ENCODE results near the gene SRPK3.

Gene SRPK3

DNA sequence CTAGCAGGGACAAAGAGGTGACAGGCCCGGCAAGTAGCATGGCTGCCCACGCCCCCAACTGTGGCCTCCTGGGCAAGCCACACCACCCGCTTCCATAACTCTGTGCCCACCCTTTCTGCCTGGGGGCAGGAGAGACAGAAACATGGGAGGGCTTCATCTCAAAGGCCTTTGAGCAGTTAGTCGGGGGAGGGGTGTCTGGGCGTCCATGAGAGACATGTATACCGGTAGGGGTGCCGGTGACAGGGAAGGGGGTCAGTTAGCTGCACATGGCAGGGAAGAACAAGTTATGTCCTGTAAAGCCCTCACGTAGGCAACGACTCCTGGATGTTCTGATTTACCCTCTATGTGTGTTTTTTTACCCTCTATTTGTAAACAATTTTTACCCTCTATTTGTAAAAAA lies 40.2 kb downstream of the SRPK3 start:
- TF ChIP-seq, protein P1, sequence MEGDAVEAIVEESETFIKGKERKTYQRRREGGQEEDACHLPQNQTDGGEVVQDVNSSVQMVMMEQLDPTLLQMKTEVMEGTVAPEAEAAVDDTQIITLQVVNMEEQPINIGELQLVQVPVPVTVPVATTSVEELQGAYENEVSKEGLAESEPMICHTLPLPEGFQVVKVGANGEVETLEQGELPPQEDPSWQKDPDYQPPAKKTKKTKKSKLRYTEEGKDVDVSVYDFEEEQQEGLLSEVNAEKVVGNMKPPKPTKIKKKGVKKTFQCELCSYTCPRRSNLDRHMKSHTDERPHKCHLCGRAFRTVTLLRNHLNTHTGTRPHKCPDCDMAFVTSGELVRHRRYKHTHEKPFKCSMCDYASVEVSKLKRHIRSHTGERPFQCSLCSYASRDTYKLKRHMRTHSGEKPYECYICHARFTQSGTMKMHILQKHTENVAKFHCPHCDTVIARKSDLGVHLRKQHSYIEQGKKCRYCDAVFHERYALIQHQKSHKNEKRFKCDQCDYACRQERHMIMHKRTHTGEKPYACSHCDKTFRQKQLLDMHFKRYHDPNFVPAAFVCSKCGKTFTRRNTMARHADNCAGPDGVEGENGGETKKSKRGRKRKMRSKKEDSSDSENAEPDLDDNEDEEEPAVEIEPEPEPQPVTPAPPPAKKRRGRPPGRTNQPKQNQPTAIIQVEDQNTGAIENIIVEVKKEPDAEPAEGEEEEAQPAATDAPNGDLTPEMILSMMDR (IDR thresholded peaks at IDR 0.05; ENCODE audit: low read depth, low read length, poor library complexity, severe bottlenecking), result no peak
- no peak for TF ChIP-seq EZH2phosphoT487 (IDR thresholded peaks at IDR 0.05; ENCODE audit: borderline replicate concordance, low read length)
- Histone ChIP-seq H3K79me2 (ENCODE audit: control insufficient read depth, low read length) (no peaks in the 10 kb centered on the region), H3K36me3 (ENCODE audit: control insufficient read depth, low read length) (no peaks in the 10 kb centered on the region), H3K27ac (ENCODE audit: low read depth, low read length) (no peak overlapping the region), H3K9me3 (ENCODE audit: control insufficient read depth, insufficient read depth, low read length) (no peaks in the 10 kb centered on the region), H3K4me3 (ENCODE audit: low read length) (no peak overlapping the region), H3K4me1 (ENCODE audit: control insufficient read depth, low read length) (no peaks in the 10 kb centered on the region), H3K27me3 (ENCODE audit: control insufficient read depth, low read length) (peaks cover 8% of the 10 kb centered on the region), H3F3A (ENCODE audit: control insufficient read depth, insufficient read depth) (no peaks in the 10 kb centered on the region), H3K9me2 (replicated peaks; ENCODE audit: control insufficient read depth, low read length) (no peaks in the 10 kb centered on the region), H3K4me2 (ENCODE audit: low read length) (no peak overlapping the region), H4K20me1 (ENCODE audit: control insufficient read depth, insufficient read depth, low read depth, low read length) (no peaks in the 10 kb centered on the region)

DNA sequence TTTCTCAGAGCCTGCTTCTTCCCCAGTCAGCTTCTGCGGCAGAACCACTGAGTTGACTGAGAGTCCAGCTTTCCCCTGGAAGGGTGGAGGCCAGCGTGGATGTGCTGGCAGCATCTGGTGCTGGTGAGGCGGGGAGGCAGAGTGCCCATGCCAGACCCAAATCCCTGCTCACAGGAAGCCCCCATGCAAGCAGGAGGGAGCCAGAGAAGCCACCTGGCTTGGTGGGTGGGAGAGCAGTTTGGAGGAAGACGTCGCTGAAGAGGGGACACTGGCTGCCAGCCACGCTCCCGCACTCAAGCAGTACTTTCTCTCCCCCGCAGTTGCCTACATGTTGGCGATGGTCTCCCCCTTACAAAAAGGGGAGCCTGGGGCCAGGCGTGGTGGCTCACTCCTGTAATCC lies 43.5 kb downstream of the SRPK3 start:
- Histone ChIP-seq H3K4me2 (ENCODE audit: low read length) (no peak overlapping the region), H3K9me3 (ENCODE audit: control insufficient read depth, insufficient read depth, low read length) (no peaks in the 10 kb centered on the region), H3K27me3 (ENCODE audit: control insufficient read depth, low read length) (peaks cover 10% of the 10 kb centered on the region), H3K4me3 (ENCODE audit: low read length) (no peak overlapping the region), H3K4me1 (ENCODE audit: control insufficient read depth, low read length) (no peaks in the 10 kb centered on the region), H4K20me1 (ENCODE audit: control insufficient read depth, insufficient read depth, low read depth, low read length) (no peaks in the 10 kb centered on the region), H3K79me2 (ENCODE audit: control insufficient read depth, low read length) (no peaks in the 10 kb centered on the region), H3F3A (ENCODE audit: control insufficient read depth, insufficient read depth) (no peaks in the 10 kb centered on the region), H3K27ac (ENCODE audit: low read depth, low read length) (no peak overlapping the region), H3K9me2 (replicated peaks; ENCODE audit: control insufficient read depth, low read length) (no peaks in the 10 kb centered on the region), H3K36me3 (ENCODE audit: control insufficient read depth, low read length) (no peaks in the 10 kb centered on the region)
- TF ChIP-seq EZH2phosphoT487 (IDR thresholded peaks at IDR 0.05; ENCODE audit: borderline replicate concordance, low read length), result no peak
- TF ChIP-seq, protein P1 (IDR thresholded peaks at IDR 0.05; ENCODE audit: low read depth, low read length, poor library complexity, severe bottlenecking), result no peak

DNA sequence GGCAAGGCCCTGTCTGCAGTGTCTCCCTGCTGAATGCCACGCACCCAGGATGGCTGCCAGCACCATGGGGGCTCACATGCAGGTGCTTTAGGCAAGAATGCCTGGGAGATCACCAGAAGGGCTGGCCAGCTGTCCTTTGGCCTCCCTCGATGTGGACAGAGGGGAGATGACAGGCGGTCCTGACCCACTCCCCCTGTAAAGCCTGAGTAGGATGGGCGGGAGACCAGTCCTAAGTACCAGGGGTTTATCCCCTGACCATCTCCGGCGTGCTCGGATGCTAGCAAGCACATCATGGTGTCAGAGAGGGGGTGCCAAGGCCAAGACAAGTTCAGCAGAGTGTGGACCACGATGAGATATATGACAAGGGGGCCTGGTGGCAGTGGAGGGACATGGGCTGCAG lies 44.2 kb downstream of the SRPK3 start:
- TF ChIP-seq, protein P1 (IDR thresholded peaks at IDR 0.05; ENCODE audit: low read depth, low read length, poor library complexity, severe bottlenecking), result no peak
- no peak for TF ChIP-seq EZH2phosphoT487 (IDR thresholded peaks at IDR 0.05; ENCODE audit: borderline replicate concordance, low read length)
- no peaks in the 10 kb centered on the region for H3K79me2 ChIP-seq (ENCODE audit: control insufficient read depth, low read length)
- H3K27me3 ChIP-seq (ENCODE audit: control insufficient read depth, low read length), result peaks cover 9% of the 10 kb centered on the region
- H3K4me3 ChIP-seq (ENCODE audit: low read length), result no peak overlapping the region
- H3K4me1 ChIP-seq (ENCODE audit: control insufficient read depth, low read length), result no peaks in the 10 kb centered on the region
- H3K27ac ChIP-seq (ENCODE audit: low read depth, low read length), result no peak overlapping the region
- H3F3A ChIP-seq (ENCODE audit: control insufficient read depth, insufficient read depth), result no peaks in the 10 kb centered on the region
- no peaks in the 10 kb centered on the region for H4K20me1 ChIP-seq (ENCODE audit: control insufficient read depth, insufficient read depth, low read depth, low read length)
- H3K36me3 ChIP-seq (ENCODE audit: control insufficient read depth, low read length), result no peaks in the 10 kb centered on the region
- H3K9me2 ChIP-seq (replicated peaks; ENCODE audit: control insufficient read depth, low read length), result no peaks in the 10 kb centered on the region
- H3K4me2 ChIP-seq (ENCODE audit: low read length), result no peak overlapping the region
- no peaks in the 10 kb centered on the region for H3K9me3 ChIP-seq (ENCODE audit: control insufficient read depth, insufficient read depth, low read length)

DNA sequence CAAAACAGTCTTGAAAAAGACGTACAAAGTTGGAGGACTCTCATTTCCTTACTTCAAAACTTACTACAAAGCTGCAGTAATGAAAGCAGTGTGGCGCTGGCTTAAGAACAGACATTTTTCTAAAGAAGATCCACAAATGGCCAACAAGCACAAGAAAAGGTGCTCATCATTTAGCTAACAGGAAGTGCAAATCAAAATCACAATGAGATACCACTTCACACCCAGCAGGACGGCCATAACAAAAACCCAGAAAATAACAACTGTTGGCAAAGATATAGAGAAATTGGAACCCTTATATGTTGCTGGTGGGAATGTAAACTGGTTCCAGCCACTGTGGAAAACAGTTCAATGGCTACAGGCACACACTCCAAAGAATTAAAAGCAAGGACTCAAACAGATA lies 46.2 kb downstream of the SRPK3 start:
- H3K79me2 ChIP-seq (ENCODE audit: control insufficient read depth, low read length), result no peaks in the 10 kb centered on the region

More for the DNA sequence above, 46.2 kb downstream of the SRPK3 start:
- no peaks in the 10 kb centered on the region for H3F3A ChIP-seq (ENCODE audit: control insufficient read depth, insufficient read depth)
- TF ChIP-seq, protein P1 (IDR thresholded peaks at IDR 0.05; ENCODE audit: low read depth, low read length, poor library complexity, severe bottlenecking), result no peak
- TF ChIP-seq EZH2phosphoT487 (IDR thresholded peaks at IDR 0.05; ENCODE audit: borderline replicate concordance, low read length), result no peak
- H3K27me3 ChIP-seq (ENCODE audit: control insufficient read depth, low read length), result peaks cover 11% of the 10 kb centered on the region
- no peak overlapping the region for H3K4me2 ChIP-seq (ENCODE audit: low read length)
- H3K4me3 ChIP-seq (ENCODE audit: low read length), result no peak overlapping the region
- H3K4me1 ChIP-seq (ENCODE audit: control insufficient read depth, low read length), result no peaks in the 10 kb centered on the region
- H4K20me1 ChIP-seq (ENCODE audit: control insufficient read depth, insufficient read depth, low read depth, low read length), result no peaks in the 10 kb centered on the region
- H3K9me2 ChIP-seq (replicated peaks; ENCODE audit: control insufficient read depth, low read length), result no peaks in the 10 kb centered on the region
- H3K9me3 ChIP-seq (ENCODE audit: control insufficient read depth, insufficient read depth, low read length), result no peaks in the 10 kb centered on the region
- H3K36me3 ChIP-seq (ENCODE audit: control insufficient read depth, low read length), result no peaks in the 10 kb centered on the region
- H3K27ac ChIP-seq (ENCODE audit: low read depth, low read length), result no peak overlapping the region
